GM10266 (cell line): ENCODE results near the gene MBD3L2.
"Not testable (repeated sequence)": the region's sequence is repeated elsewhere in the genome, so short reads cannot be mapped to it uniquely, and the experiment has no call there.

ENCODE experiments used
- DNase-seq: peaks from one replicate; pipeline ENCODE4 v3.0.0; 2012; ENCODE audit errors: extremely low spot score
- CTCF ChIP-seq: IDR thresholded peaks from 2 replicates; pipeline ENCODE4 v1.5.1; 2012; ENCODE audit warnings: mild to moderate bottlenecking, low read depth; ENCODE audit not compliant: control insufficient read depth, insufficient read depth; ENCODE audit errors: missing control alignments

MBD3L2 gene

GRCh38 chr19:7063339-7063738 is 14.2 kb downstream of the MBD3L2 start:
- no peak for TF ChIP-seq CTCF
- DNase-seq, result no peak

GRCh38 chr19:7063764-7064418 is 14.8 kb downstream of the MBD3L2 start:
- TF ChIP-seq CTCF, result no peak

GRCh38 chr19:7067122-7067521 is 18.0 kb downstream of the MBD3L2 start:
- DNase-seq, result not testable (repeated sequence)

More at GRCh38 chr19:7063764-7064418, 14.8 kb downstream of the MBD3L2 start:
- DNase-seq, result no peak

- DNase-seq, result no peak
- no peak for TF ChIP-seq CTCF
Observed at GRCh38 chr19:7067716-7068115, 18.6 kb downstream of the MBD3L2 start.

GRCh38 chr19:7068599-7068998 is 19.5 kb downstream of the MBD3L2 start:
- DNase-seq, result no peak
- TF ChIP-seq CTCF, result no peak

DNA sequence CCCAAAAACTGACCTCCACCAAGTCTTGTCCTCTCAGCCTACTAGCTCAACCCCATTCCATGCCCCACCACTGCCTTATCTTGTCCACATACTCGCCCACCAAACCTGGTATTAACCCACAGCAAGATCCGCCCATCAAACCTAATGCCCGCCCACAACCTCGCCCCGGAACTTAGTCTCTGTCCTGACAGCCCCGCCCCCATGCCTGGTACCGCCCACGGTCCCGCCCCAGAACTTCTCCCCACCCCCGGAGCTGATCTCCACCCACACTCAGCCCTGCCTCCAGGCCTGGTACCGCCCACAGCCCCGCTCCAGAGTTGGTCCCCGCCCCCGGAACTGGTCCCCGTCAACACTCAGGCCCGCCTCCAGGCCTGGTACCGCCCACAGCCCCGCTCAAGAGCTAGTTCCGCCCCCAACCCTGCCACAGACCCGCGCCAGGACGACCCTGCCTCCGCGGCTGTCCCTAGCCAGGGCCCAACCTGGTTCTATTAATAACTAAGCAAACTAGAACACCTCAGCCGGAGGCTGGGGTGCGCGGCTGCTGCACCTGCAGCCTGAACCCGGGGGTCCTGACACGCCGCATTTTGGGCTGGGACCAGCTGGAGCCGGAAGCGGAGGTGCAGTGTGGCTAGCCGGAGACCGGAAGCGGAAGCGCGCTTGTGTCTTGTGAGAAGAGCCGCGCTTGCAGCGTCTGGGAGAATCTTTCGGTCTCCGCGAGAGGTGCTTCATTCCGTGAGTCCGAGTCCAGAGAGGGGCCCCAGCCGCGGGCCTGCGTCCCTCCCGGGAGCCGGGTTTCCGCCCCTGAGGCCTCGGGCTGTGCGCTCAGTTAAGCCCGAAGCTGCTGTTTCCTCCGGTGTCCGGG is 20.2 kb downstream of the MBD3L2 start, which contains the start of gene ZNF557:
Gene ZNF557, plus strand, starts transcription at position 662 of the 862 bp plus-strand sequence. CDS start 5,372 bp downstream, outside the sequence.
- peak; percentile 97 for DNase-seq
- TF ChIP-seq CTCF, result no peak

DNA sequence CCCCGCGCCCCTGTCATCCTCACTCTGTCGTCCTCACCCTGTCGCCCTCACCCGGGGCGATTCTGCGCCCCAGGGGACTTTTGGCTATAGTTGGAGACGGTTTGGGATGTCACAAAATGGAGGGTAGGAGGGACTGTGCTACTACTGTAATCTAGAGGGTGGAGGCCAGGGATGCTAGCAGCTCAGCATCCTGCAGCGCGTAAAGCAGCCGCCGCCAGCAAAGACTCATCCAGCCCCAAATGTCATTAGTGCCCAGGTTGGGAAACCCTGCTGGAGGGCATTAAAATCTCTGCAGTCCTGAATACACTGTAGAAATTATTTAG is 20.7 kb downstream of the MBD3L2 start:
- no peak for DNase-seq
- no peak for TF ChIP-seq CTCF
